Adrenal gland (tissue), 12 donors: Measurements from ENCODE around the gene TM7SF2. TPM values are rescaled to one million over a fixed set of nuclear protein-coding genes. Genes with fewer than 3 reads are reported as not detected.

Experiments used
- DNase-seq, 7 donors: peaks; one replicate each; pipeline ENCODE4 v3.0.0-alpha.2; 2019 to 2020
- H3K27ac ChIP-seq, 5 donors: fragments of 200-600 bp; sonication (generic) in 4 of 5; 1 replicate in 3 of 5; 2 replicates in 2 of 5; pipeline versions ENCODE4 v1.5.1 to v1.8.0; 2016 to 2020; ENCODE audit warnings: mild to moderate bottlenecking in 1 of 5
- H3K27me3 ChIP-seq: fragments of 200-600 bp; 2 replicates; pipeline ENCODE4 v1.8.0; 2021
- H3K36me3 ChIP-seq, 2 donors: fragments of 200-600 bp; replicated peaks in 1 of 2; 1 replicate in 1 of 2; 2 replicates in 1 of 2; pipeline versions ENCODE4 v1.5.1 to v1.8.0; 2018 to 2022
- H3K4me1 ChIP-seq, 2 donors: fragments of 200-600 bp; replicated peaks in 1 of 2; 1 replicate in 1 of 2; 2 replicates in 1 of 2; pipeline versions ENCODE4 v1.5.1 to v1.8.0; 2018 to 2021
- H3K4me3 ChIP-seq, 4 donors: fragments of 200-600 bp; sonication (generic) in 3 of 4; one replicate each; pipeline ENCODE4 v1.5.1; 2016 to 2018
- H3K9me3 ChIP-seq, 3 donors: fragments of 200-600 bp; sonication (generic) in 1 of 3; replicated peaks in 1 of 3; 1 replicate in 2 of 3; 2 replicates in 1 of 3; pipeline versions ENCODE4 v1.5.1 to v1.8.0; 2016 to 2021
- CTCF ChIP-seq, 6 experiments: fragments of 450-650 bp in 4 of 6; fragments of 200-600 bp in 2 of 6; sonication (generic) in 1 of 6; IDR thresholded peaks; 1 replicate in 5 of 6; 2 replicates in 1 of 6; pipeline versions ENCODE4 v1.5.1 to v1.8.0; 2016 to 2021; ENCODE audit warnings: antibody characterized with exemption in 6 of 6, mild to moderate bottlenecking in 2 of 6, moderate library complexity in 1 of 6
- POLR2A ChIP-seq, 2 donors: fragments of 450-650 bp; IDR thresholded peaks; one replicate each; pipeline ENCODE4 v1.6.1; 2017; ENCODE audit warnings: antibody characterized with exemption in 2 of 2, mild to moderate bottlenecking in 2 of 2, moderate library complexity in 1 of 2
- WGBS, 4 donors: extraction: QIAGEN DNeasy Blood & Tissue Kit in 2 of 4; methylation state at CpG; one replicate each; pipeline versions ENCODE4 v1.1.5 to v1.1.7; 2013 to 2017; 5-methylcytosine and 5-hydroxymethylcytosine counted together
- intact Hi-C, 2 donors: fragments of 100-400 bp; cut with DNase I; formaldehyde crosslinking; loops; one replicate each; pipeline versions ENCODE4 v1.14.1 to v1.15.0; 2022 to 2023
- polyA plus RNA-seq, 3 donors: library from polyadenylated mRNA; stranded (reverse); fragments of 200-250 nt in 2 of 3; fragments of 350-450 nt in 1 of 3; fragmentation: Illumina TruSeq in 1 of 3; extraction: RNeasy Lipid Tissue Mini Kit (QIAGEN cat#74804) in 1 of 3; gene quantifications; one replicate each; pipeline ENCODE4 v1.2.3, GENCODE V29; 2013 to 2014
- total RNA-seq, 9 donors: library from RNA; depleted of rRNA in 4 of 9; stranded (reverse); fragments of >200 nt in 4 of 9; fragments of 120-200 nt in 1 of 9; fragmentation: NEBNext Ultra II Directional in 1 of 9; extraction: Animal tissue kit (Norgen Biotek cat#: 25700) in 1 of 9; gene quantifications; one replicate each; pipeline versions ENCODE4 v1.1.0 to v1.2.4, GENCODE V29; 2013 to 2023
- donor health status: healthy with polysubstance abuse.
- donor health status: Bipolar disorder and iron deficiency.
- donor health status: DM: yes; HTN: yes; CAD: no.
- donor health status: DM: no; HTN: no; CAD: no.
- donor health status: DM: no; HTN: no; CAD: no.
- donor health status: DM: yes; HTN: yes; CAD: no.

The TM7SF2 gene
- total and polyA plus RNA-seq, 12 donors, result 259 to 1,807 (median 650) TPM

DNA sequence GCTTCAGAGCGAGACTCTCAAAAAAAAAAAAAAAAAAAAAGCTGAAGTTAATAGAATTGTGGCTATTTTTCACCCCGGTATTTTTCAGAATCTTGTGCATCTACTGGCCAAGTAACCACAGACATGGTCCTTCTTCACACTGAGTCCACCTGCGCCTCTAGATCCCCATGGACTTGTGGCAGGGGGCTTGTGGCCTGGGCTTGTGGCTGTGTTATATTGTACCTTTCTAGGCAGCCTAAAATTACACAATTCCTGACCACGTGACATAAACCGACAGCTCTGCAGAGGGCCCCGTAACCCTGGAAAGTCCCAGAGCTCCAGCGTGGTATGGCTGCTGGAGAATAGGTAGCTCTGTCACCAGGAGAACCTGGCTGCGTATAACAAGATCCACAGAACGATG, 42.5 kb upstream of the TM7SF2 start:
- Histone ChIP-seq H3K4me1 (no peaks in the 10 kb centered on the region), H3K9me3 (no peaks in the 10 kb centered on the region), H3K27me3 (no peaks in the 10 kb centered on the region), H3K27ac (no peak overlapping the region), H3K36me3 (no peaks in the 10 kb centered on the region), H3K4me3 (no peak overlapping the region)
- WGBS, 4 donors, result 59 to 67% (median 65%) methylated on average over 9 of the region's 9 CpGs
- intact Hi-C loops, result no loop called here
- DNase-seq, result no peak
- TF ChIP-seq POLR2A (IDR thresholded peaks at IDR 0.05) (no peak), CTCF (IDR thresholded peaks at IDR 0.05) (no peak)

DNA sequence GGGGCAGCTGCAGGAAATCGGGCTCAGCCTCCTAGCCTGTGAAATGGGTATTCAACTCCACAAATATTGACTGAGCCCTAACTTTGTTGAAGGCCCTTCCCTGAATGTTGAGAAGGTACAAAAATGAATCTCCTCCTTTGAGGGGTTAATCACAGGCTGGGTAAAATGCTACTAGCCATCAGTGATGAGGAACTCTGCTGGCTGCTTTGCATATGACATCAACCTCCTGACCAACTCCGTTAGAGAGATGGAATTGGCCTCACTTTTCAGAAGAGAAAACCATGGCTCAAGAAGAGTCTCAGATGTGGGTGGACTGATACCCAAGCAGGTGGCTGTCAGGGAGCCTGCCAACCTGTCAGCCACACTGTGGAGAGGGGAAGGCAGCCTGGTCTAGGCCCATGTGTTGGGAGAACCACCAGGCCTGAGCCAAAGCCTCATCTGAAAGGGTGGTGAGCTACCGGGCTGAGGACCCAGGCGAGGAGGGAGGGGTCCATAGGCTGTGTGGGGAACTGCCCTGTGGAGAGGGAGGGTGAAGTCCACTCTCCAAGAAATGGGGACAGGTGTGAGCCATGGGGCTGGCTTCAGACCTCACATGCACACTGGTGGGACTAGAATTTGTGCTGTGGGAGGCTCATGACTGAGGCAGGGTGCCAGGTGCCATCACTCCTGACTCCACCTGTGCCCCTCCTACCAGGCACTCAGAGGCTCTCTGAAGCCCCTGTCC, 39.6 kb upstream of the TM7SF2 start:
- no peaks in the 10 kb centered on the region for H3K36me3 ChIP-seq
- no peaks in the 10 kb centered on the region for H3K9me3 ChIP-seq
- H3K27ac ChIP-seq, result no peak overlapping the region
- TF ChIP-seq CTCF (IDR thresholded peaks at IDR 0.05) (no peak), POLR2A (IDR thresholded peaks at IDR 0.05) (no peak)
- no peak for DNase-seq
- H3K4me1 ChIP-seq, result no peaks in the 10 kb centered on the region
- H3K27me3 ChIP-seq, result no peaks in the 10 kb centered on the region
- no peak overlapping the region for H3K4me3 ChIP-seq
- WGBS, 4 donors, result 62 to 67% (median 66%) methylated on average over 4 of the region's 4 CpGs
- intact Hi-C loops, result loop anchor here in 1 of 2 donors (10.0 kb wide), 1 partner anchor 57 kb away; the partner anchor contains the start of gene ARL2

DNA sequence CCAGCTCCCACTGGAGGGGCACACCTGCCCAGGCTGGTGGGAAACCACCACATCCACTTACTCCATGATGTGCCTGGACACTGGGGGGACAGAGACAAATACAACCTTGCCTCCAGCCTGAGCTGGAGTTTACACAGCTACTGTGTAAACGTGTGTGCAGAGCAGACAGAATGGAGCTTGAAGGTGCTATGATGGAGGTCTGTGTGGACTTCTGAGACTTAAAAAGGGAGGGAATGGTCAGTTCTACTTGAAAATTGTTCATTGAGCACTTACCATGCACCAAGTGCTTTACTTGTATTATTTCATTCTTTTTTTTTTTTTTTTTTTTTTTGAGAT, 39.1 kb upstream of the TM7SF2 start:
- TF ChIP-seq CTCF (IDR thresholded peaks at IDR 0.05) (no peak), POLR2A (IDR thresholded peaks at IDR 0.05) (no peak)
- WGBS, 4 donors, result 47 to 78% (median 61%) methylated on average over 1 of the region's 1 CpG
- Histone ChIP-seq H3K27me3 (no peaks in the 10 kb centered on the region), H3K4me1 (no peaks in the 10 kb centered on the region), H3K4me3 (no peak overlapping the region), H3K36me3 (no peaks in the 10 kb centered on the region), H3K9me3 (no peaks in the 10 kb centered on the region), H3K27ac (no peak overlapping the region)
- intact Hi-C loops, result loop anchor here in 1 of 2 donors (10.0 kb wide), 1 partner anchor 58 kb away; the partner anchor contains the start of gene ARL2
- DNase-seq, result no peak

DNA sequence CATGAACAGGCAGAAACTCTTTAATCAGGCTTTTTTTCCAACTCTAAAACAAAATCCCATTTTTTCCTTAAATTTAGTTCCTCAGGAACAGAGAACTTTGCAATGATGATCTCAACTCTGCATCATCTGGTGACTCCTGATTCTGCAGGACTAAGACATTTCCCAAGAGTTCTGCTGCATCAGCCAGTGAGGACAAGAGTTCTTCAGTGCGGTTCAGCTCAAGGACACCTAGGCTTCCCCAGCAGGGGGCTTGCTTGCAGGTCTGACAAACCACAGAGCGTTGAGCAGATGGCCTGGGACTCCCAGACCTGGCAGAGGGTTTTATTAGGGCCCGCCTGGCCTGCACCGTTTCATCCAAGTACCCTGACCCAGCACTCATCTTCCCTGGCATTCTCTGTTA, 34.2 kb upstream of the TM7SF2 start:
- no peak for DNase-seq
- no peak for TF ChIP-seq POLR2A (IDR thresholded peaks at IDR 0.05)
- no peak for TF ChIP-seq CTCF (IDR thresholded peaks at IDR 0.05)
- no peaks in the 10 kb centered on the region for H3K9me3 ChIP-seq
- intact Hi-C loops, result loop anchor here in 1 of 2 donors (10.0 kb wide), 1 partner anchor 63 kb away; the partner anchor contains the start of gene ARL2
- H3K4me1 ChIP-seq, result no peaks in the 10 kb centered on the region
- no peak overlapping the region for H3K27ac ChIP-seq
- 64 to 86% (median 78%) methylated on average over 2 to 4 of the region's 4 CpGs for WGBS, 4 donors
- H3K36me3 ChIP-seq, result no peaks in the 10 kb centered on the region
- H3K27me3 ChIP-seq, result no peaks in the 10 kb centered on the region
- no peak overlapping the region for H3K4me3 ChIP-seq
